Sigmoid colon (tissue), 7 donors: ENCODE data around the gene LRRIQ1. TPM values are rescaled to one million over a fixed set of nuclear protein-coding genes. Genes with fewer than 3 reads are reported as not detected.

Source experiments
- DNase-seq: peaks from one replicate; pipeline ENCODE4 v3.0.0-alpha.2; 2019
- H3K27ac ChIP-seq, 4 donors: fragments of 200-600 bp; sonication (generic); one replicate each; pipeline ENCODE4 v1.5.1; 2016 to 2019; ENCODE audit warnings: mild to moderate bottlenecking in 1 of 4
- H3K27me3 ChIP-seq, 3 donors: fragments of 200-600 bp; sonication (generic); one replicate each; pipeline ENCODE4 v1.5.1; 2019; ENCODE audit warnings: mild to moderate bottlenecking in 1 of 3
- H3K36me3 ChIP-seq, 4 donors: fragments of 200-600 bp; sonication (generic); one replicate each; pipeline ENCODE4 v1.5.1; 2016 to 2019
- H3K4me1 ChIP-seq, 4 donors: fragments of 200-600 bp; sonication (generic); one replicate each; pipeline ENCODE4 v1.5.1; 2017 to 2019
- H3K4me3 ChIP-seq, 4 donors: fragments of 200-600 bp; sonication (generic); one replicate each; pipeline ENCODE4 v1.5.1; 2017 to 2019; ENCODE audit warnings: mild to moderate bottlenecking in 2 of 4, moderate library complexity in 1 of 4
- H3K9me3 ChIP-seq, 4 donors: fragments of 200-600 bp in 3 of 4; sonication (generic) in 3 of 4; one replicate each; pipeline versions ENCODE4 v1.5.1 to v1.6.1; 2013 to 2019
- EP300 ChIP-seq, 4 donors: sonication (generic); formaldehyde crosslinking; IDR thresholded peaks; one replicate each; pipeline ENCODE4 v1.6.1; 2017; ENCODE audit warnings: antibody characterized with exemption in 4 of 4
- POLR2A ChIP-seq, 2 donors: fragments of 450-650 bp; IDR thresholded peaks; one replicate each; pipeline ENCODE4 v1.6.1; 2016; ENCODE audit warnings: antibody characterized with exemption in 2 of 2, mild to moderate bottlenecking in 2 of 2, moderate library complexity in 2 of 2
- POLR2AphosphoS5 ChIP-seq, 4 donors: sonication (generic); formaldehyde crosslinking; IDR thresholded peaks; one replicate each; pipeline ENCODE4 v1.6.1; 2017; ENCODE audit warnings: antibody characterized with exemption in 4 of 4
- WGBS, 2 donors: extraction: QIAGEN DNeasy Blood & Tissue Kit; methylation state at CpG; one replicate each; pipeline ENCODE4 v1.1.7; 2013; 5-methylcytosine and 5-hydroxymethylcytosine counted together
- intact Hi-C: fragments of 100-400 bp; cut with DNase I; formaldehyde crosslinking; loops from one replicate; pipeline ENCODE4 v1.15.1; 2023
- polyA plus RNA-seq, 3 donors: library from polyadenylated mRNA; stranded (reverse); fragments of 200-250 nt; gene quantifications; one replicate each; pipeline ENCODE4 v1.2.3, GENCODE V29; 2013
- total RNA-seq, 4 donors: library from RNA; depleted of rRNA; stranded (reverse); fragments of >200 nt; gene quantifications; one replicate each; pipeline ENCODE4 v1.1.0, GENCODE V29; 2016
- TF ChIP-seq, protein P1 (sequence below), 4 experiments: fragments of 450-650 bp in 3 of 4; fragments of 200-600 bp in 1 of 4; IDR thresholded peaks; one replicate each; pipeline ENCODE4 v1.5.1; 2016 to 2019; ENCODE audit warnings: antibody characterized with exemption in 4 of 4, mild to moderate bottlenecking in 3 of 4, moderate library complexity in 2 of 4
- donor health status: healthy with polysubstance abuse.
- donor health status: Bipolar disorder and iron deficiency.
- donor health status: healthy.

LRRIQ1 gene
- total and polyA plus RNA-seq, 7 donors = under 0.01 to 0.41 (median 0.19) TPM; not detected in 3

DNA sequence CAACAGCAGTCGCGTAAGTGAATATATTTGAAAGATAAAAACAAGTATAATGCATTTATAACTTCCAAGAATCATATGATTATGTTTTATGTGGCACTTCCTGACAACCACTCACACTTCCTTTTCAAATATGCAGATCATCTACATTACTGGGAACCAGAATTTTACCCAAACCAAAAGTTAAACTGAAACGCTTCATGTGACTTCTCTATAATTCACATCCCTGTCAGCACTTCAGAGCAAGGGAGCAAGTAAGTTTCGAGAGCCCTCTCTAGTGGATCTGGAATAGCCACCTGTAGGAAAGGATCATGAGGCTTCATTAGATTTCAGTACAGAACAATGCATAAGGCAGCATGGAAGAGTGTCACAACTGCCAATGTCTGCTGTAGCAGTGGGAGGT is 230.2 kb downstream of the LRRIQ1 start:
- Histone ChIP-seq H3K27me3 (peaks cover 0 to 8% (median 0%) of the 10 kb centered on the region in 3 donors), H3K36me3 (no peaks in the 10 kb centered on the region), H3K9me3 (no peaks in the 10 kb centered on the region), H3K27ac (no peak overlapping the region), H3K4me3 (no peak overlapping the region), H3K4me1 (no peaks in the 10 kb centered on the region)
- WGBS, 2 donors = 43 to 71% methylated on average over 4 of the region's 4 CpGs
- intact Hi-C loops = no loop called here
- DNase-seq = no peak
- TF ChIP-seq EP300 (IDR thresholded peaks at IDR 0.05) = no peak
- no peak for TF ChIP-seq POLR2A (IDR thresholded peaks at IDR 0.05)
- TF ChIP-seq POLR2AphosphoS5 (IDR thresholded peaks at IDR 0.05) = no peak
- TF ChIP-seq, protein P1, sequence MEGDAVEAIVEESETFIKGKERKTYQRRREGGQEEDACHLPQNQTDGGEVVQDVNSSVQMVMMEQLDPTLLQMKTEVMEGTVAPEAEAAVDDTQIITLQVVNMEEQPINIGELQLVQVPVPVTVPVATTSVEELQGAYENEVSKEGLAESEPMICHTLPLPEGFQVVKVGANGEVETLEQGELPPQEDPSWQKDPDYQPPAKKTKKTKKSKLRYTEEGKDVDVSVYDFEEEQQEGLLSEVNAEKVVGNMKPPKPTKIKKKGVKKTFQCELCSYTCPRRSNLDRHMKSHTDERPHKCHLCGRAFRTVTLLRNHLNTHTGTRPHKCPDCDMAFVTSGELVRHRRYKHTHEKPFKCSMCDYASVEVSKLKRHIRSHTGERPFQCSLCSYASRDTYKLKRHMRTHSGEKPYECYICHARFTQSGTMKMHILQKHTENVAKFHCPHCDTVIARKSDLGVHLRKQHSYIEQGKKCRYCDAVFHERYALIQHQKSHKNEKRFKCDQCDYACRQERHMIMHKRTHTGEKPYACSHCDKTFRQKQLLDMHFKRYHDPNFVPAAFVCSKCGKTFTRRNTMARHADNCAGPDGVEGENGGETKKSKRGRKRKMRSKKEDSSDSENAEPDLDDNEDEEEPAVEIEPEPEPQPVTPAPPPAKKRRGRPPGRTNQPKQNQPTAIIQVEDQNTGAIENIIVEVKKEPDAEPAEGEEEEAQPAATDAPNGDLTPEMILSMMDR (IDR thresholded peaks at IDR 0.05) = no peak

DNA sequence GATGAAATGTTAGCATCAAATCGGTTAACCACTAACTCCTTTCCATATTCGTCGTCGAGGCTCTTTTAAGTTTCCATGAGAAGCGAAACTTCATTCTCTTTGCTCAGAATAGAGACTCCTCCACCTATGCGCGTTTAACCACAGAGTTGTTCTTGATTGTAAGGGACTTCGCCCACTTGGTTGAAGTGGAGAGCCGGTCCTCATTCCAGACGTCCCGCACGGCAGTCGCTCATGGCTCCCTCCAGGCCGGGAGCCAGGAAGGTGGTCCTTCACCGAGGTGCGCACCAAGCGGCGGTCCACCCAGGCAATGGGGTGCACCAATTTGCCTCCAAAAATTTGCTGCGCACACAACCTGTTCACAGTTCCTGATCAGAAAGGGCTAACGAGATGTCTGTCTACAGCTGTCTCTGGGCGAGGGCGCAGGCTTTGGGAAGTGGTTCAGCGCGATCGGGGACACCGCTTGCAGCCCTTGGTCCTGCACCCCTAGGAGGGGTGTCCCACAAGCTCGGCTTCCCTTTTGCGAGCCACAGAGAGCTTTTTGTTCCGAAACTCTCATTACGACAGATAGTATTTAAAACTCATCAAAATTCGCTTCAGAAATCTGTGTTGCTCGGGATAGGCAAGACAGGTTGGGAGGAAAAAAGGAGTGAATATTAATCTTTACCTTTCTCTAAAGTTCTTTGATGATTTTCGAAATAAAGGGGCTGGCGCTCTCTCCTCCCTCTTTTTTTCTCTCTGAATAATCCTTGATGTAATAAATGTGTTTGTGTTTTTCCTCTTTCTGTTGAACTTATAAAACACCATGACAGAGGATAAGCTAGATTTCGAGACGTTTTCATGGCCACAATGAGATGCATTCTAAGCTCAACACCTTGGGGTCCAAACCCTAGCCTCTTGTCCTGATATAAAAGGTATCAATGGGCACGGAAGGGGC is 237.5 kb downstream of the LRRIQ1 start:
- peak; percentile 43 for DNase-seq
- H3K27ac ChIP-seq = no peak overlapping the region
- H3K36me3 ChIP-seq = no peaks in the 10 kb centered on the region
- H3K27me3 ChIP-seq = peaks cover 24 to 81% (median 58%) of the 10 kb centered on the region in 3 donors
- no peaks in the 10 kb centered on the region for H3K9me3 ChIP-seq
- intact Hi-C loops = no loop called here
- H3K4me1 ChIP-seq = peaks cover 0 to 5% (median 2%) of the 10 kb centered on the region in 4 donors
- TF ChIP-seq POLR2A (IDR thresholded peaks at IDR 0.05) (no peak), EP300 (IDR thresholded peaks at IDR 0.05) (no peak), POLR2AphosphoS5 (IDR thresholded peaks at IDR 0.05) (no peak)
- TF ChIP-seq, protein P1 (IDR thresholded peaks at IDR 0.05) = no peak
- no peak overlapping the region for H3K4me3 ChIP-seq
- WGBS, 2 donors = 7 to 15% methylated on average over 37 of the region's 37 CpGs

DNA sequence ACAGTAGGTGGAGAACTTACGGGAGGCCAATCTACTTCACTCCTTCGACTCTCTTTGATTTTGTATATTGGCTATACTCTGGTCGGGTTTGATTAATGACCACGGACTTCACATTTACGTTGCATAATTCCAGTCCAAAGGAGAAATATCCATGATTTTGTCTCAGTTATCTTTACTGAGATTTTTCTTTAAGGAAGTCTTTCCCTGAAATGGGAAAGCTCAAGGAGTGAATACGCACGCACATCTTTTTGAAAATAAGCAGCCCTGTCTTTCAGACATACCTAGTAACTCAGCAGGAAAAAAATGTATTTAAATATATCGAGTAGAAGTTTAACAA is 238.1 kb downstream of the LRRIQ1 start:
- peaks cover 29 to 87% (median 65%) of the 10 kb centered on the region in 3 donors for H3K27me3 ChIP-seq
- peaks cover 0 to 6% (median 4%) of the 10 kb centered on the region in 4 donors for H3K4me1 ChIP-seq
- H3K36me3 ChIP-seq = no peaks in the 10 kb centered on the region
- intact Hi-C loops = no loop called here
- TF ChIP-seq POLR2AphosphoS5 (IDR thresholded peaks at IDR 0.05) (no peak), POLR2A (IDR thresholded peaks at IDR 0.05) (no peak), EP300 (IDR thresholded peaks at IDR 0.05) (no peak)
- TF ChIP-seq, protein P1 (IDR thresholded peaks at IDR 0.05) = no peak
- H3K27ac ChIP-seq = no peak overlapping the region
- no peaks in the 10 kb centered on the region for H3K9me3 ChIP-seq
- WGBS, 2 donors = 13 to 19% methylated on average over 8 of the region's 8 CpGs
- no peak for DNase-seq
- no peak overlapping the region for H3K4me3 ChIP-seq

DNA sequence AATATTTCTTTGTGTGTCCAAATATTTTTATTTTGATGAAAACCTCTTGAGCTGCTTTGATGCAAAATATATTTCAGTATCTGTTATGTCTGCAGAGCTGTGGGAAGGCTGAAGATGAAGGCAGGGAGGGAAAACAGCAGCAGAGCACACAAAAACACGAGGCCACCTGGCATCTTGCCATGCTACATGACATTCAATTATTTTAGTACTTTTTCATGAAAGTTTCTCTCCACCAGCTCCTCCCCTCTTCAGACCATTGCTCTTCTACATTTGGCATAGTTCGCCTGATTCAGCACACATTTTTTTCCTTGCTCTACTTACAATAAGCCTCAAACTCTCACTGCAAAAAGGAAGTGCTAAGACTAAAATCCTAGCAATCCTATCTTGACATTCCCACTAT is 239.2 kb downstream of the LRRIQ1 start:
- no peaks in the 10 kb centered on the region for H3K36me3 ChIP-seq
- H3K4me1 ChIP-seq = peaks cover 0 to 17% (median 15%) of the 10 kb centered on the region in 4 donors
- H3K27me3 ChIP-seq = peaks cover 39 to 93% (median 76%) of the 10 kb centered on the region in 3 donors
- no peak overlapping the region for H3K4me3 ChIP-seq
- intact Hi-C loops = no loop called here
- whole genome bisulfite sequencing, 2 donors = 4 to 13% methylated on average over 2 of the region's 2 CpGs
- TF ChIP-seq, protein P1 (IDR thresholded peaks at IDR 0.05) = no peak
- TF ChIP-seq POLR2AphosphoS5 (IDR thresholded peaks at IDR 0.05) (no peak), EP300 (IDR thresholded peaks at IDR 0.05) (no peak), POLR2A (IDR thresholded peaks at IDR 0.05) (no peak)
- no peaks in the 10 kb centered on the region for H3K9me3 ChIP-seq
- DNase-seq = peak; percentile 27
- H3K27ac ChIP-seq = no peak overlapping the region
